DMS53 treated with DMSO at 0.1 percent for 48 hours (cell line): ENCODE results near the gene LSMEM2.
"Not testable (repeated sequence)": the region's sequence is repeated elsewhere in the genome, so short reads cannot be mapped to it uniquely, and the experiment has no call there.

ENCODE experiments used
- DNase-seq: peaks from one replicate; lab custom pipeline; 2025; ENCODE audit not compliant: unreplicated experiment; lab: John Stamatoyannopoulos, UW

The LSMEM2 gene

DNA sequence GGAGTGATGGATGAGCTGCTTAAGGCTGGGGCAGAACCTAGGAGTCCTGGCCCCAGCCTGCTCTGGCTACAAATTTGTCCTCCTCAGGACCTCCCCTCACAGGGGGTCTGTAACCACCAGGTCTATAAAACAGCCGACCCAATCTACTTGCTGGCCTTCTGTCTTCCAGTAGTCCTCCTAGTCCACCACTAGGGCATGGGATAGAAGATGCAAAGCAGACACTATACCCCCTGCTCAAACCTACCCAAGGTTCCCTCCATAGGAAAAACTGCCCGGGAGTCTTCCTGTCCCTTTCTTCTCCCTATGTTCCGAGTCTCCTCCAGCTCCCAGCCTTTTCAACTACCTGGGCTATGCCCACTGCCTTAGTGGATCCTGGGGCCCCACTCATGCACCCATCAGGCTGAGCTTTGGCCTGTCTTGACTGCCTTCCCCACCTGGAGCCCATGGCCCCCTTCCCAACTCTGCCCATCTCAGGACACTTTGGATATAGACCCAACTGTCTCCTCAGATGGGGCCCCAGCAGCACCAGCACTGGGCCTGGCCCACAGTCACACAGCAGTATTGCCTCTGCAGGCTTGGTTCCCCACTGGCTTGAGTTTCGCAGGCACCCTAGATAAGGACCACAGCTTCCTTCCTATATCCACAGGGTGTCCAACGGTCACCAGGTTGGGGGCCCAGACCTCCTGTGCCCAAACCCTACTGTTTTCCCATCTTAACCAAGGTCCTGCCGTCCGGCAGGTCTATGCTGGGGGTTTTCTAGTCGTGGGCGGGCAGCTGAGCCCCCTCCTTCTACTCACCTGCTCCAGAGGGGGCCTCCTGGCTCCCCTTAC is 19.2 kb downstream of the LSMEM2 start:
- no peak for DNase-seq

DNA sequence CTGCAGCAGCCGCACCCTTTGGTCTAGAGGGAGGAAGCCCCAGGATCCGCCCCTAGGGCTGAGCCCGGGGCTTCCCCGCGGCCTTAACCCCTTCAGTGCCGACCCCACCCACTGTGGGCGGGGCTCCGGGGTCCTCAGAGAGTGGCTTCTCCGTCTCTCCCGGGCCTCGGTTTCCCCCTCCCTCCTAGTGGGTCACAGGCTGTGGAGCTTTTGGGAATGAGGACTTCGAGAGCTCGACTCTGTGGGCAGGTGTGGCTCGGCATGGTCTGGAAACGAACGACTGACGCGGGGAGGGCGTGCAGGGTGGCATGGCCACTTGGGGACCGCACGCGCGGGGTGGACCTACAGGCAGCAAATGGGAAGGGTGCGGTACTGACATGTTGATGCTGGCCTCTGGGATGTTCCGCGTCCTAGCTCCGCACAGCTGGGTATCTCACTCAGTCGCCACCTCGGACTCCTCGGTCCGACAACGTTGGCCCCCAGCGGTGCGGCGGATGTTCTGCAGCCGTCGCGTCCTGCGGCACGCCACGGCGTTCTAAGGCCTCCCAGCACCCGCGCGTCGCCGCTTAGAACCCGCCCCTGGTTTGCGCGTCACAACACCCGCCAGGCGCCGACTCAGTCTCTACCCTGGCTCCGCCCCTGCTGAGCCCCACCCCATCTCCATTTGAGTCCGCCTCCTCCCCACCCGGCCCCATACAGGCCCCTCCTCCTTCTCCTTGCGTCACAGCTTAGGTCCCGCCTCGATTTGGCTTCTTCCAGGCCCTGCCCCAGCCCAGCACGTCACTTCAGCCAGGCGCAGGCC is 20.1 kb downstream of the LSMEM2 start, which contains the start of the genes HYAL3 and NAA80:
TSS of gene HYAL3 (minus strand) at position 570 of the 802 bp plus-strand sequence. CDS start 3,803 bp downstream, outside the sequence.
TSS of gene NAA80 (minus strand) at position 570 of the 802 bp plus-strand sequence. CDS start 1,942 bp downstream, outside the sequence.
- DNase-seq: peak; percentile 64

DNA sequence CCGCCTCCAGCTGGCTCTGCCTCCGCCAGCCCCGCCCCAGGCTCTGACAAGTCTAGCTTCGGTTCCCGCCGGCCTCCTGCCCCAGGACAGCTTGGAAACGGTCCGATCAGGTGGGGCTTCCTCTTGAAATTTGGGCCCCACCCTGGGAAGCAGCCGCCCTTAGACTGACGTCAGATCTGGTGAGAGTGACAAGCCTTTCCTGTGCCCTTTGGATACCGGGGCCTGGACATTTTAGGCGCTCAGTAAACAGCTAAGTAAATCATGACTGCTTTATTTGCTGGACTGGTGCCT is 20.7 kb downstream of the LSMEM2 start:
- DNase-seq: no peak

DNA sequence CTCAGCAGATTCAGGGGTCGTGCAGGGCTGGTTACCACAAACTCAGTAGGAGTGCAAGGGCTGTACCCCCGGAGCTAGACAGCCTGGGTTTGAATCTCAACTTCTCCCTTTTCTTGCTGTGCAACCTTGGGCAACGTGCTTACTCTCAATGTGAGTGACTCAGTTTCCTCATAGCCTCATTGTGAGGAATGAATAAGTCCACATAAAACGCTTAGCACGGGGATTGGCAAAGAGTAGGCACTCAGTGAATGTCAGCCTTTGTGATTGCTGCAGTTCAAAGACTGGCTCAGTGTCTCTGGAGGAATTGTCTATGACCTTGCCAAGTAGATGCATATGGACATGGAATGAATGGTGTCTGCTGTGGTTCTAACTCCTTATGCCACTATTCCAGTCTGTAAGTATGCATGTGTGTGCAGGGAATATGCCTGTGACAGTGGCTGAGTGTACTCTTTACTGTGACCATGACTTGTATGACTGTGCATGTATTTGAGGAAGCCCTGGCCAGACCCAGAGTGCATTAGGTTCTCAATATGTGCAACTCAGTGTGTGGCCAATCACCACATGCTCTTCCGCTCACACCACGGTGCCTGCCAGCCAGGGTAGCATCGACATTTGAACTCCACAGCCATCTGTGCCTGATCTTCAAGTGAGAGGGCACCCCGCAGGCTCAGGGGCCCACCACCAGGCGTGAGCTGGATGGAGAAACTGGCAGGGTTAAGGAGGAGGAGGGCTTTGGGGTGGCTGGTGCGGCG is 21.2 kb downstream of the LSMEM2 start:
- no peak for DNase-seq

DNA sequence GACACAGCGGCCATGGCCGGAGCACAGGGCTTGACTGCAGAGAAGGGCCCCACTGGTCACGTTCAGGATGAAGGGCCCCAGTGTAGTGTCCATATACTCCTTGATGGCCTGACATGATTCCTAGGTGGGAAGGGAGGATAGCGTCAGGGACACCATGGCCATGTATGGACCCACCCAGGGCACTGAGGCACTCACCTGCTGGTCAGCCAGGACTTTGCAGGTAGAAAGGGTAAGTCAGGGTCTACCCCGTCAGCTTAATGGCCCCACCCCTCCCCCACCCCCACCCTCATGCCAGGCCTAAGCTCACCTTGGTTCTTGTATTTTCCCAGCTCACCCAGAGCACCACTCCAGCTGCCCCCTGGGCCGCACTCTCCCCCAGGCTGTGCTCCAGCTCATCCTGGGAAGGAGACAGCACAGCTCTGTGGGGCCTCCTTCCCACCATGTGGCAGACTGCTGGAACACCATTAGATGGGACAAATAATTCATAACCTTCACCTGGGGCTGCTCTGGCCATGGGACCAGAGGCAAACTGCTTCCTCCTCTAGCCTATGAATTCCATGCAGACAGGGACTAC is 21.9 kb downstream of the LSMEM2 start:
- DNase-seq: no peak

DNA sequence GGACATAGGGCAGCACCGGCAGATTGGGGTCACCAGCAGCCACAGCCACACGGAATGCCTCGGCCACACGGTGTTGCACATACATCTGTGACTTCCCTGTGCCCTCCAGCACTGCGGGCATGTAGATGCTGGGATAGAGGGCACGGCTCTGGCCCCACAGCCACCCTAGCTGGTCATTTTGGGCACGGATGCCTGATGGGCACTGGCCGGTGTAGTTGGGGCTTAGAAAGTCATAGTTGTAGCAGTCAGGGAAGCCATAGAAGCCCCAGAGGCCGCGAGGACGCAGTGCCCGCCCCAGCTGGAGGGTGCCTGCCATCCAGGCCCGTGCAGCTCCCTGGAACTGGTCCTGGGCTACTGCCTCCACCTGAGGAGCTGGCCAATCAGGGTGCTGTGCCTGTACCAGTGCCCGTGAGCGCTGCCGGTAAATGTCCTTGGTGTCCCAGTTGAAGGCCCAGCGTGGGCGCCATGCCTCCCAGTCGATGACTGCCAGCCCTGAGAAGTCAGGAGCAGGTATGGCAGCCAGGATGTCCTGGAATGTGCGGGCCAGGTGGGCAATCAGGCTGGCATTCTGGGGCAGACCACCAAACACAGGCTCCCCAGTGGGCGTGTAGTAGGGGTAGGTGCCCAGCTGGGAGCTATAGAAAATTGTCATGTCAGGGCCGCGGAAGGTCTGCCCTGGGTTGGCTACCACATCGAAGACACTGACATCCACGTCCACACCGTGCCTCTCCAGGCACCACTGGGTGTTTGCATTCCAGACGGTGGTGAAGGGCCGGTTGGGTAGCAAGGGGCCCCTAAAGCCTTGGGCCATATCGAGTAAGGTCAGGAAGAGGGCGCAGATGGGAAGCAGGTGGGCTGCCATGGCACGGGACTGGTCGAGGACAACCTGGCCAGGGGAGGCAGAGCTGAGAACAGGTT is 23.5 kb downstream of the LSMEM2 start:
- no peak for DNase-seq

DNA sequence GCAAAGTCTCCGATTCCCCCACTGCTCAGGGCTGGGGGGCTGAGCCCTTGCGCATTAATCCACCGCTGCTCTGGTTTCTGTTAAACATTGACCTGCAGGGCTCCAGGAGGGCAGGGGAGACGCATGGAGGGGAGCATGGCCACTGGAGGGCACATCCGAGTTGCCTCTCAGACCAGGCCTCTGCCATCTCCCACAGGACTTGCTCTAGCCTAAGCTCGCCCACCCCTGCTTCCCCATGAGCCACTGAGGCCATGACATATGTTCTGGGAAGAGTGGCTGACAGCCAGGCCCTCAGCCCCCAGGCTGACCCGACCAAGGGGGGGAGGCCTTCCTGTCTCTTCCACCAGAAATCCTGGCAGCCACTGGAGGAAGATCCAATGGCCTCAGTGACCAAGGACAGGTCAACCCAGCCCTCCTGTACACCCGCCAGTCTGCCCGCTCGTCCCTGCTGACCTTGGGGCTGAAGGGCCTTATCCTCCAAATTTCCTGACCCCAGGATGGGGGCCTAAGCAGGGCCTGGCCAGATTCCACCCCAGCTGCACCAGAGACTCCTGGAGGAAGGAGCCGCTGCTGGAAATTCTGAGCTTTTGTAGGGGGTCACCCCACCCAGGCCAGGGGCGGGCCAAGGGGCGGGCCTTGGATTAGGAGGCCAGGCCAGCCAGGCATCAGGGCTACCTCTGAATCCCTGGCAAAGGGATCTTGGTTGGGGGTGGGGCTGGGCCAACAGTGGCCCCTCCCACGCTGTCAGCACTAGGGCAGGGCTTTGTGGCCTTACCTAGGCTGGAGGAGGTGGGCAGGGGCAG is 24.3 kb downstream of the LSMEM2 start, which contains the start of gene HYAL1:
TSS of gene HYAL1 (minus strand) at position 562 of the 803 bp plus-strand sequence. CDS start 618 bp downstream, outside the sequence.
- no peak for DNase-seq

DNA sequence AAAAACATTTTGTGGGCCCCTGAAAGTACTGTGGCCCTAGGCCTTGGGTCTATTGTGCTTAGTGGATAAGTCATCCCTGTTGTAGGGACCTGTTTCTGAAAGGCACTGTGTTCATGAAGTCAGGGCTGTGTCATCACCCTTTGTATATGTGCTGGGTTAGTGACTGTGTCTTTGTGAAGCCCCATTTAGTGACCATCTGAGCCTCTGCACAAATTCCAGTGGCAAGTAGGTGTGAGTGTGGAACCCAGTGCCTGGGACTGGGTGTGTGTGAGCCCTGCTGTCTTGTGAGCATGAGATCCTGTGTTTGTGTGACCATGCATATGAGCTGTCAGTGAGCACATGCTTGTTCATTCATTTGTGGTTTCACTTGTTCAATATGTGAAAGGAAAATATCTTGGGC is 25.7 kb downstream of the LSMEM2 start:
- DNase-seq: no peak

DNA sequence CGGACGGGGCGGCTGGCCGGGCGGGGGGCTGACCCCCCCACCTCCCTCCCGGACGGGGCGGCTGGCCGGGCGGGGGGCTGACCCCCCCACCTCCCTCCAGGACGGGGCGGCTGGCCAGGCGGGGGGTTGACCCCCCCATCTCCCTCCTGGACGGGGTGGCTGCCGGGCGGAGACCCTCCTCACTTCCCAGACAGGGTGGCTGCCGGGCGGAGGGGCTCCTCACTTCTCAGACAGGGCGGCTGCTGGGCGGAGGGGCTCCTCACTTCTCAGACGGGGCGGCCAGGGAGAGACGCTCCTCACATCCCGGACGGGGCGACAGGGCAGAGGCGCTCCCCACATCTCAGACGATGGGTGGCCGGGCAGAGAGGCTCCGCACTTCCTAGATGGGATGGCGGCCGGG is 33.2 kb downstream of the LSMEM2 start:
- not testable (repeated sequence) for DNase-seq

DNA sequence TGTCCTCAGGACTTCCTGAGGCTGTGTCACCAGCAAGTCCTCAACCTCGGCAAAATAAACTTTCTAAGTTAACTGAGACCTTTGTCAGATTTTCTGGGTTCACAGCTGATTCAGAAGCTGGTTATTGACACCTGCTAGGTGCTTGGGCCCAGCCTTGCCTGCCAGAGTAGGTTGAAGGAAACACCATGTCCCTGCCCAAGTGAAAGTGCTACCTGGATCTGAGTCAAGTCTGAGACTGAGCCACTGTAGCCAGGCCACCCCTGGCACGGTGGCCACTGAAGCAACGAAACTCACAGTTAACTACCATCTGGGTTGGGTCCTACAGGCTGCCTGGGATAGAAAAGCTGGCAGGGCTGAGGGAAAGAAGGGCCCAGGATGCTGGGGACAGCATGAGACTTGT is 35.5 kb downstream of the LSMEM2 start:
- DNase-seq: no peak

DNA sequence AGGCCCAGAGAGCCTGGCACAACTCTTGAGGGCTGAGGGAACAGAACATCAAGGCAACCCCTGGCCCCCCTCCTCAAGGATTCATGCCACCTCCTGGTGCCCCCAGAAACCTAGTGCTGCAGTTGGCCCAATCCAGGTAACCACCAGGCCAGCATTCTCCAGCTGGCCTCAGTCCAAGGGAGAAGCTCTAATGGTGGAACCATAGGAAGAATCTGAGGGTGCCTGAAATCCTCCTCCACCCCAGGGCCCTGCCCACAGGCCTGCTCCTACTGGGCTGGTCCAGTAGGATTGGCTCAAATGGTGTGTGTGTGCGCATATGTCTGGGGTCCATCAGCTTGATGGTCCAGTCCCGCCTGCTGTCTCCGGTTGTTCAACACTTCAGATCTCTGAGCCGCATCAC is 35.9 kb downstream of the LSMEM2 start:
- DNase-seq: no peak

DNA sequence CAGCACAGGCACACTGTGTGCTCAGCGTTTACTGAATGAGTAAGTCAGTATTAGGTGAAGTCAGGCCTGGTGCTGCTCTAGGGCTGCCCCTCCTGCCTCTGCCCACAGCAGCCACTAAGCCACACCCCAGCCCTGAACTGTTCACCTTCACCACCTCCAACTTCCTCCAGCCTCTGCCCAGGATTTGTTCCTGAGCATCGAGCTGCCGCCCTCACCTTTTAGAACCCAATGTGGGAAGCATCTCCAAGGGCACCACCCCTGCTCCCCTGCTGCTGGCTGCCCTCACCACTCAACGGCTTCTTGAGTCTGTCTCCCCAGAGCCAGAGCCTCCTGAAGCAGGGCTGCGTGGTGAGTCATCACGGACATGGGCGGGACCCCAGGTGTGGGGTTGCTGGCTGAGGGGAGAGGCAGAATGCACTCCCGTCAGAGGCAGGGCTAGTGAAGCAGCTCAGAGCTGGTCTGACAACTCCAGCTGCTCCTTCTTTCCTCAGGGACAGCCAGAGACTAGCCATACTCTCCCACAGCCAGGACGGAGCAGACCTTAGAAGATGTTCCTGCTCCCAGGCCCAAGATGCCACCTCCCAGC is 37.9 kb downstream of the LSMEM2 start:
- DNase-seq: peak; percentile 15

DNA sequence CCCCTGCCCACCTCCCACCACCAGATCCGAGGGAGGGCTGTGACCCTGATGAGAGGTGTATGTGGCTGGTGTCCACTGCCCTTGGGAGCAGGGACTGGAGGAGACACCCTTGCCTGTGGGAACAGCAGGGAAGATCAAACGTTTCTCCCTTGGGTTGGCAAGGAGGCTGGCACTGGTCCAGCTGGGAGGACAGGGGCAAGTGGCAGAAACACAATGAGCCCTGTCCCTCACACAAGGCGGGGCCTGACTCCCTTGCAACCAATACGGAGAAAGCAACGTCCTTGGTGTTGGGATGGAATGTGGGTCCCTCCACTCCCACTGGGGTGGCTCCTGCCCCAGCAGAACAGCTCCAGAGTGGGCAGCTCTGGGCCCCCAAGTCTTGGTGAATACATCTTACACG is 38.4 kb downstream of the LSMEM2 start:
- DNase-seq: no peak

DNA sequence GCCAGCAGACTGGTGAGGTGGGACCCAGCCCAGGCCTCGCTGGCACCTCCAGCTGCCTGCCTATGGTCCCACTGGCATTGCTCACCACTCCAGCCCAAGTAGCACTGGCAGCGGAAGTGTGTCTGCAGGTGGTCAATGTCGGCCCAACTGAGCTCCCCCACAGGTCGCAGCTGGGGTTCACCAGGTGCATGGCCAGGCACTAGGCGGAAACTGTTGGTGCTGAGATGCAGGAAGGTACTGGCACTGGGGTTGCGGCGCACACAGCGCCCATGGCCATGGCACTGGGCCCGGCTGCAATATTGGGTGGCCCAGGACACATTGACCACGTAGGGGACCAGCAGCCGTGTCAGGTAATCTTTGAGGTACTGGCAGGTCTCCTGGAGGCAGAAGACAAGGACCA is 39.3 kb downstream of the LSMEM2 start:
- no peak for DNase-seq

DNA sequence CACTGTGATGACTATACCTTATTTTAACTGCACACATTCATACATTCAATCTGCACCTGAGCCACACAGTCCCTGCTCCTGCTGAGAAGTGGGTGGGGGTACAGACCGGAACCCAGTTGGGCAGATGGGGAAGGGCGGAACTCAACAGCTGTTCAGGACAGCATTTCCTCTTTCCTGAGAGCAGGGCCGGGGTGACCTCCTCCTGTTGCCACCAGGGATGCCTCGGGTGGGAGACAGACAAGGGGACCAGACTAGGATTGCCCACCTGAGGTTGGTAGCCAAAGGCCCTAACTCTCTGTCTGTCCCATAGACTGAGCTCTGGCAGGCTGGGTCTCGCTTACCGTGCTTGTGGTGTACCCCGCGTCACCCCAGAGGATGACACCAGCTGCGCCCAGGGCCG is 39.7 kb downstream of the LSMEM2 start:
- no peak for DNase-seq

DNA sequence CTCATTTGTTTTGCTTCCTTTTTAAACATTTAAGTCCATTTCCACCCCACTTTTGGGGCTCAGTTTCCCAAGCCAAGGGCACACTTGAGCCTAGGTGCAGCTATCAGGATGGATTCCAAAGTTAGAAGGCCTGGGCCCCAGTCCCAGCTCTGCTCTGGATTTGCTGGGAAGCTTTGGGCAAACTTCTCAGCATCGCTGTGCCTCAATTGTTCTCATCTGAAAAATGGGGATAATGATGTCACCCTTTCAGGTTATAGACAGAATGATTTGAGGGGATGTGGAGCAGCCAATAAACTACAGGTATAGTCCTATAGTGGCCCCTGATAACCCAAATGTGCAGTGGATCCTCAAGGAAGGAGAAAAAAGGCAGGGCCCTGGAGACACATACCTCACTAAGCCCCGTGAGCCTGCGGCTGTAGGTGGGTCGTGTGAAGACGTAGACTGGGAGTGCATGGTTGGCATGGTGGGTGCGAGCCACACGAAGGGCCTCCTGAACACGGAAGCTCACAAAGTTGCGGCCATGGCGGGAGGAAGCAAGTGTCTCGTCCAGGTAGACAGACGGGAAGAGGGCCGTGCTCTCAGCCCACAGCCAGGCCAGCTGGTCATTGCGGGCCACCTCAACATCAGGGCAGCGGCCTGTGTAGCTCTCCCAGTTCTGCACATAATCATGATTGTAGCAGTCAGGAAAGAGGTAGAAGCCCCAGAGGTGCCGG is 40.5 kb downstream of the LSMEM2 start:
- no peak for DNase-seq

DNA sequence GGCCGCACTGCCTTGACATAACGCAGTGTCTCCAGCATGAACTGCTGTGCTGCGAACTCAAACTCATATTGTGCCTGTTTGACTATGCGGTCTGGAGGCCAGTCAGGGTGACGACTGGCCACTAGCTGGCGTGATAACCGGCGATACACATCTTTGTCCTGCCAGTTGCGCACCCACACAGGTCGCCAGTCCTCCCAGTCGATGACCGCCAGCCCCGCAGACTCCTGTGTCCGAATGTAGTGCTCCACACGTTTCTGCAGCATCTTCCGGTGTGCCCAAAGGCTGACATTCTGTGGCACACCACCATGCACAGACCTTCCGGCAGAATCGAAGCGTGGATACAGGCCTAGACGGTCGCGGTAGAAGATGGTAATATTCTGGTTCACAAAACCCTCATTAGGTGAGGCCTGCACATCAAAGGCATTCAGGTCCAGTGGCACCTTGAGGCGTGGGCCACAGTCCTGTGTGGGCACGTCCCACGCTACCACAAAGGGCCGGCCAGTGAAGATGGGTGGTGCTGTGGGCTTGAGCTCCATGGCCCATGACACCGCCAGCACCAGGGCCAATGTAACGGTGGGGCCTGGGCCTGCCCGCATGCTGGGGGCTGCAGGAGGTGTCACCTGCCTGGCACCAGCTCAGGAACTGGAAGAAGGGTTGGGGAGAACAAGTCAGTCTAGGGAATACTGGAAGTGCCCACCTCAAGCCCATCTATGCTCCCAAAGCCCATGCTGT is 41.2 kb downstream of the LSMEM2 start:
- DNase-seq: no peak
